ENCODE data around the gene FAHD2A.

DNA sequence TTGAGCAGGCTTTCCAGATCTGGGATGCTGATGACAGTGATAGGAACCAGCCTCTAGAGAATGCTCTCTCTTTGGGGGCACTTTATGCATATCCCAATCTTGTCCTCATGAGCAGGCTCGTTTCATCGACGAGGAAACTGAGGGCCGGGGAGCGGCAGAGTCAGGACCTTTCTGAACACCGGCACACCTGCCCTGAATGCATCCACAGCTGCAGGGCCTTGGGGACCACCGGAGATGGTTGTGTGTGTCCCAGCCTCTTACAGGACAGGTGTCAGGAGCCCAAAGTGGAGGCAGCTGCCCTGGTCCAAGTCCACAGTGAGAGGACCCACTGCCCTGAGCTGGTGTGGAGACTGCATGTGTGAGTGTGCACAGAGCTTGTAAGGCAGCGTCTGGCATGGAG, 47.6 kb upstream of the FAHD2A start:
- TF ChIP-seq, protein P1, sequence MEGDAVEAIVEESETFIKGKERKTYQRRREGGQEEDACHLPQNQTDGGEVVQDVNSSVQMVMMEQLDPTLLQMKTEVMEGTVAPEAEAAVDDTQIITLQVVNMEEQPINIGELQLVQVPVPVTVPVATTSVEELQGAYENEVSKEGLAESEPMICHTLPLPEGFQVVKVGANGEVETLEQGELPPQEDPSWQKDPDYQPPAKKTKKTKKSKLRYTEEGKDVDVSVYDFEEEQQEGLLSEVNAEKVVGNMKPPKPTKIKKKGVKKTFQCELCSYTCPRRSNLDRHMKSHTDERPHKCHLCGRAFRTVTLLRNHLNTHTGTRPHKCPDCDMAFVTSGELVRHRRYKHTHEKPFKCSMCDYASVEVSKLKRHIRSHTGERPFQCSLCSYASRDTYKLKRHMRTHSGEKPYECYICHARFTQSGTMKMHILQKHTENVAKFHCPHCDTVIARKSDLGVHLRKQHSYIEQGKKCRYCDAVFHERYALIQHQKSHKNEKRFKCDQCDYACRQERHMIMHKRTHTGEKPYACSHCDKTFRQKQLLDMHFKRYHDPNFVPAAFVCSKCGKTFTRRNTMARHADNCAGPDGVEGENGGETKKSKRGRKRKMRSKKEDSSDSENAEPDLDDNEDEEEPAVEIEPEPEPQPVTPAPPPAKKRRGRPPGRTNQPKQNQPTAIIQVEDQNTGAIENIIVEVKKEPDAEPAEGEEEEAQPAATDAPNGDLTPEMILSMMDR (IDR thresholded peaks at IDR 0.05; ENCODE audit: poor library complexity) = no peak
- no peak for TF ChIP-seq EZH2 (IDR thresholded peaks at IDR 0.05; ENCODE audit: borderline replicate concordance)
- TF ChIP-seq EZH2phosphoT487 (IDR thresholded peaks at IDR 0.05; ENCODE audit: low read depth, severe bottlenecking, unreplicated experiment) = no peak

Data from hepatocyte (in vitro differentiated cells).